BJ (cell line): Measurements from ENCODE around the gene SPRY4. TPM values are rescaled to one million over a fixed set of nuclear protein-coding genes. Genes with fewer than 3 reads are reported as not detected.

Experiments used
- CTCF ChIA-PET: fragments of 350-600 bp; formaldehyde crosslinking; extraction: SDS; loops from one replicate; lab custom pipeline; 2021; ENCODE audit warnings: antibody characterized with exemption, inconsistent platforms; lab: Yijun Ruan, JAX
- POLR2A ChIA-PET: fragments of 300-600 bp; sonication (Branson Sonifier 250); formaldehyde crosslinking; extraction: SDS; loops from one replicate; lab custom pipeline; 2021; ENCODE audit warnings: antibody characterized with exemption; lab: Charles Lee
- DNase-seq: peaks from one replicate; pipeline ENCODE4 v3.0.0-alpha.2; 2011; ENCODE audit warnings: low read depth
- H3K27me3 ChIP-seq: 2 replicates; pipeline ENCODE4 v1.6.0; 2011; ENCODE audit warnings: low read length; ENCODE audit not compliant: control insufficient read depth, insufficient read depth
- H3K36me3 ChIP-seq: 2 replicates; pipeline ENCODE4 v1.5.1; 2011; ENCODE audit warnings: low read length; ENCODE audit not compliant: control insufficient read depth, insufficient read depth
- H3K4me3 ChIP-seq: 2 replicates; pipeline ENCODE4 v1.5.1; 2011; ENCODE audit warnings: low read depth, mild to moderate bottlenecking, control low read depth, low read length
- polyA plus RNA-seq: library from polyadenylated mRNA; depleted of rRNA; stranded (reverse); fragments of >200 nt; gene quantifications from 2 replicates; pipeline ENCODE4 v1.2.3, GENCODE V29; 2011
- TF ChIP-seq, protein P1 (sequence below): IDR thresholded peaks from 2 replicates; pipeline ENCODE4 v1.5.1; 2011; ENCODE audit warnings: low read depth, mild to moderate bottlenecking, control low read depth, inconsistent platforms, low read length, moderate library complexity; ENCODE audit not compliant: insufficient read depth

The SPRY4 gene
- polyA plus RNA-seq, 1 experiment = 13.0 TPM

- TF ChIP-seq, protein P1, sequence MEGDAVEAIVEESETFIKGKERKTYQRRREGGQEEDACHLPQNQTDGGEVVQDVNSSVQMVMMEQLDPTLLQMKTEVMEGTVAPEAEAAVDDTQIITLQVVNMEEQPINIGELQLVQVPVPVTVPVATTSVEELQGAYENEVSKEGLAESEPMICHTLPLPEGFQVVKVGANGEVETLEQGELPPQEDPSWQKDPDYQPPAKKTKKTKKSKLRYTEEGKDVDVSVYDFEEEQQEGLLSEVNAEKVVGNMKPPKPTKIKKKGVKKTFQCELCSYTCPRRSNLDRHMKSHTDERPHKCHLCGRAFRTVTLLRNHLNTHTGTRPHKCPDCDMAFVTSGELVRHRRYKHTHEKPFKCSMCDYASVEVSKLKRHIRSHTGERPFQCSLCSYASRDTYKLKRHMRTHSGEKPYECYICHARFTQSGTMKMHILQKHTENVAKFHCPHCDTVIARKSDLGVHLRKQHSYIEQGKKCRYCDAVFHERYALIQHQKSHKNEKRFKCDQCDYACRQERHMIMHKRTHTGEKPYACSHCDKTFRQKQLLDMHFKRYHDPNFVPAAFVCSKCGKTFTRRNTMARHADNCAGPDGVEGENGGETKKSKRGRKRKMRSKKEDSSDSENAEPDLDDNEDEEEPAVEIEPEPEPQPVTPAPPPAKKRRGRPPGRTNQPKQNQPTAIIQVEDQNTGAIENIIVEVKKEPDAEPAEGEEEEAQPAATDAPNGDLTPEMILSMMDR = no peak
- peaks cover 20% of the 10 kb centered on the region for H3K36me3 ChIP-seq
- H3K27me3 ChIP-seq = no peaks in the 10 kb centered on the region
- POLR2A ChIA-PET = interaction anchor here (0.6 kb wide), 1 partner anchor 177 kb away, joined by 3 read pairs; no protein-coding TSS in a partner anchor
- no peak overlapping the region for H3K4me3 ChIP-seq
- CTCF ChIA-PET = interaction anchor here (1.0 to 1.3 kb wide), 2 partner anchors 8 to 383 kb away, joined by 3 to 4 read pairs; partner anchors contain the start of gene SPRY4
- no peak for DNase-seq
Measured at GRCh38 chr5:142316051-142316450, 8.8 kb downstream of the SPRY4 start.

GRCh38 chr5:142315096-142315900, 9.5 kb downstream of the SPRY4 start:
- Histone ChIP-seq H3K4me3 (no peak overlapping the region), H3K36me3 (peaks cover 25% of the 10 kb centered on the region), H3K27me3 (no peaks in the 10 kb centered on the region)
- DNase-seq = no peak
- POLR2A ChIA-PET = interaction anchor here (0.6 kb wide), 1 partner anchor 178 kb away, joined by 3 read pairs; no protein-coding TSS in a partner anchor
- CTCF ChIA-PET = interaction anchor here (1.0 to 1.3 kb wide), 2 partner anchors 9 to 383 kb away, joined by 3 to 4 read pairs; partner anchors contain the start of gene SPRY4
- TF ChIP-seq, protein P1 = no peak

GRCh38 chr5:142314606-142315005, 10.2 kb downstream of the SPRY4 start:
- Histone ChIP-seq H3K27me3 (no peaks in the 10 kb centered on the region), H3K36me3 (peaks cover 27% of the 10 kb centered on the region), H3K4me3 (no peak overlapping the region)
- ChIA-PET POLR2A (no interaction called here), CTCF (no interaction called here)
- no peak for DNase-seq
- TF ChIP-seq, protein P1 = no peak

DNA sequence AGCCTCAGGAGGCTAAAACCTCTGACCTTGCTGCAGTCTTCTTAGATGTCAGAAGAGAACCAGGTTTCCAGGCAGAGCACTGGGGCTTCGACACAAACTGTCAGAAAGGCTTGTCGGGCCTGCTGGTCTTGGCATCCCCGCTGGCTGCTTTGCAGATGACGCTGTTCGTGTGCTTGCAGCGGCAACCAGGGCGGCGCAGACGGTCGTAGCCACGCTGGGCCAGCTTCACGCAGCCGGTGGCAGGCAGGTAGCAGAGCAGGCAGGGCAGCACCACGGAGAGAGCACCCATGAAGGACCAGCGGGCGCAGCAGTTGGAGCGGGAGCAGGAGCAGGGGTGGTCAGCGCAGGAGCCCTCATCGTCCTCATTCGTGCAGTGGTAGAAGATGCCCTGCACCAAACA, 10.7 kb downstream of the SPRY4 start:
- ChIA-PET POLR2A (no interaction called here), CTCF (no interaction called here)
- Histone ChIP-seq H3K4me3 (no peak overlapping the region), H3K27me3 (no peaks in the 10 kb centered on the region), H3K36me3 (peaks cover 27% of the 10 kb centered on the region)
- no peak for DNase-seq
- TF ChIP-seq, protein P1 = no peak

DNA sequence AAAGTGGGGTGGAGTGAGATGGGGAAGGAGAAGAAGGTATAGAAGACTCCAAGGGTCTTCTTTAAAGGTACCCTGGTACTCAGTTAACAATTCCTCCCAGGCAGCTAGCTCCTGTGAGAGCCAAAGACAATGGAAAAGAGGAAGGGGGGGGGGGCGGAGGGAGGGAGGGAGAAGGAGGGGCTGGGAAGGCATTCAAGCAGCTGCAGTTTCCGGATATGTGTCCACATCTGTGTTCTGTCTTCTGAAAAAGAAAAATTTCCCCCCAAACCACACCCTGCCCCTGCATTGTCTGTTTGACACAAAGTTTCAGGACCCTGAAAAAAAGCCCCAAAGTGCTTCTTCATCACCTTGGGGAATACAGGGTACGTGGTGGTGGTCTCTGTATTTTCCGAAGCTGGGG, 11.1 kb downstream of the SPRY4 start:
- no peaks in the 10 kb centered on the region for H3K27me3 ChIP-seq
- DNase-seq = no peak
- CTCF ChIA-PET = no interaction called here
- no peak overlapping the region for H3K4me3 ChIP-seq
- peaks cover 27% of the 10 kb centered on the region for H3K36me3 ChIP-seq
- TF ChIP-seq, protein P1 = no peak
- POLR2A ChIA-PET = no interaction called here
